HG03378 (cell line): ENCODE results near the gene TPK1.
A peak's percentile ranks its signal among the peaks of the same experiment; 100 is the strongest.
"Not testable (repeated sequence)": the region's sequence is repeated elsewhere in the genome, so short reads cannot be mapped to it uniquely, and the experiment has no call there.

Experiments
- ATAC-seq: cut with Tn5 transposase; IDR thresholded peaks from one replicate; pipeline ENCODE4 v1.9.1; 2021; ENCODE audit warnings: mild to moderate bottlenecking, moderate library complexity; ENCODE audit not compliant: unreplicated experiment

Gene TPK1

DNA sequence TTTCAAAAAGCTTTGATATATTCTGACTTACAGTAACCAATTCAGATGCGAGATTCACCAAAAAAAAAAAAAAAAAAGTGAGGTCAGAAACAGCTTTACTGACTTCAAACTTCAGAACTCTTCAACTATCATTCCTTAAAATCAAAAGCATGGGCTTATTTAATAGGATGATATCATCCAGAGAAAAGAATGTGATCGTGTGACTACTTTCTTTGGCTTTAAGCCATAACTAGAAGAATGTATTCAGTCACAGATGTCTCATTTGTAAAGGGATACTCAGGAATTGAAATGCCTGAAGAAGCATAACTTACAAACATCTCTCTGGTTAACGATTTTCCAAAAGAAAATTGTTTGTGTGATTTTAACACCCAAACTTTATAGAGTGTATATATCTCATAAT is 11.5 kb downstream of the TPK1 start:
- ATAC-seq = no peak

GRCh38 chr7:144822223-144822622 is 13.6 kb downstream of the TPK1 start:
- no peak for ATAC-seq

DNA sequence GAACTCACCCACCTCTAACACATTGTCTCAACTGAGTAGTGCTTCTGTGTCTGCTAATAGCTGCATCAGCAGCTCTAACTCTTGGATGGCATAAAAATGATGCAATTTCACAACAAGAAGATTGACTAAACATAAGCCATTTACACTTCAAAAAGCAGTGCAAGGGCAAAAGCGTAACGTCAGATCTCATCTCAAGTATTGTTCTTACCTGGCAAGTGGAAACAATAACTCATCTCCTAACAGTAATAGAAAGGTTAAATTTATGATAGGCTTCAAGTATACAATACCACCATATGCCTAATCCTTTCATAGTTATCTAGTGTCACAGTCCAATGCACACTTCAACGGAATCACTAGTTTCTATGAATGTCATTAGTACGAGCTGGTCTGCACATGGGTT is 14.8 kb downstream of the TPK1 start:
- ATAC-seq = peak; percentile 66

DNA sequence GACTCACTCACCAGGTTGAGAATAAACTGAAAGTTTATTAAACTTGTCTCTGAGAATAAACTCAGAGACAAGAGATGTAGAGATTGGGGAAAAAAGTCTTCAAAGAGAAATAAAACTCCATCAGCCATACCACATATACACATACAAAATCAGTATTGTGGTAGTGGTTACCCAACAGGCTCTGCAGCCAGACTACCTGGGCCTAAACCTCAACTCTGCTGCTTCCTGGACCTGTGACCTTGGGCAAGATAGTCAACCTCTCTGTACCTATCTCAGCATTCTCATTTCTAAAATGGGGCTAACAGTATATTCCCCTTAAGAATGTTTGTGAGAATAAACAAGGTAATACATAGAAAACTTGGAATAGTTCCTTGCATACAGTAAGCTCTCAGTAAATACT is 15.3 kb downstream of the TPK1 start:
- ATAC-seq = no peak

GRCh38 chr7:144819566-144819965 is 16.3 kb downstream of the TPK1 start:
- no peak for ATAC-seq

DNA sequence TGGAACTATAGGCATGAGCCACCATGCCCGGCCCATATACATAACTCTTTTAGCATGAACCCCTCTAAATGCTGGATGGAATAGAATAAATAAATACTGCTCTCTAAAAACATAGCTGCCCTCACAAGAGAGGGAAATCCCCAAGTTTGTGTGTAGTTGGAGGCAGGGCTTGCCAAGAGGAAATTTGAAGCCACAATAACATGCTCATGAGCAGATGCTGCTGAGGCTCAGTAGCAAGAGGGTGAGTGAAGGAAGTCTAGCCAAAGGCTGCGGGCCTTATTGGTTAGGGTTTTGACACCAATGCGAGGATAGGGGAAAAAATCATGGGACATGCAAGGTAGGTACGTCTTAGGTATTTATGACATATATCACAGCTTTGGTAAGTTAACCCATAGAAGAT is 17.3 kb downstream of the TPK1 start:
- peak; percentile 75 for ATAC-seq

DNA sequence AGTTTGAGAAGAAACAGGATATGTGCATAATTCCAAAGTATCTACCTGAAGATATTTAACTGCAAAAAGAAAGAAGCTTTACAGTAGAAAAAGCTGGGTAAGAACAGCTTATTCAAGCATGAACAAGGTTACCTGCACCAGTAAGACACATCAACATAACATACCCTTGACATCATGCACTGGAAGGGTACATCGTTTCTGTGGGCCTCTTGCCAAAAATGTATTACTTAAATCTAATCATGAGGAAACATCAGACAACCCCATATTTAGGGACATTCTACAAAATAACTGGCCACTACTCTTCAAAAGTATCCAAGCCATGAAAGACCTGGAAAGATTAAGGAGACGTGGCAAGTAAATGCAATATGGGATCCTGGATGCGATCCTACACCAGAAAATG is 18.9 kb downstream of the TPK1 start:
- ATAC-seq = no peak

- ATAC-seq = no peak
These were observed 21.6 kb downstream of the TPK1 start for GRCh38 chr7:144814299-144814698.

- peak; percentile 95 for ATAC-seq
These were observed 23.2 kb downstream of the TPK1 start for GRCh38 chr7:144812379-144813283.

GRCh38 chr7:144805627-144806239 is 30.1 kb downstream of the TPK1 start:
- no peak for ATAC-seq

- ATAC-seq = not testable (repeated sequence)
These were observed 35.0 kb downstream of the TPK1 start for GRCh38 chr7:144800678-144801436.

DNA sequence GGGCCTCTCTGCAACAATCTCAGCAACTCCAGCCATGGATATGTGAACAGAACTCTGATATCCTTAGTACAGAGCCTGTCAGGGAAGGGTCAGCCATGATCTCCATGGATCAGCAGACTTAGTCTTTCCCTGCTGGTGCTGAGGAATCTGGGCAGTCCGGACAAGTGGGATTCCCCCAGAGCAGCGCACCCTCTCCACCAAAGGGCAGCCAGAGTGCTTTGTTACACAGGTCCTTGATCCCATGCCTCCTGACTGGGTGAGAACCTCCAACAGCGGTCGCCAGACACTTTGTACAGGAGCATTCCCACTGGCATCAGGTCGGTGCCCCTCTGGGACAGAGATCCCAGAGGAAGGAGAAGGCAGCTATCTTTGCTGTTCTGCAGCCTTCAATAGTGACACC is 38.9 kb downstream of the TPK1 start:
- no peak for ATAC-seq

- no peak for ATAC-seq
These were observed 43.8 kb downstream of the TPK1 start for GRCh38 chr7:144792050-144792449.

- no peak for ATAC-seq
These were observed 44.4 kb downstream of the TPK1 start for GRCh38 chr7:144791488-144791887.

GRCh38 chr7:144787127-144787526 is 48.7 kb downstream of the TPK1 start:
- ATAC-seq = no peak

DNA sequence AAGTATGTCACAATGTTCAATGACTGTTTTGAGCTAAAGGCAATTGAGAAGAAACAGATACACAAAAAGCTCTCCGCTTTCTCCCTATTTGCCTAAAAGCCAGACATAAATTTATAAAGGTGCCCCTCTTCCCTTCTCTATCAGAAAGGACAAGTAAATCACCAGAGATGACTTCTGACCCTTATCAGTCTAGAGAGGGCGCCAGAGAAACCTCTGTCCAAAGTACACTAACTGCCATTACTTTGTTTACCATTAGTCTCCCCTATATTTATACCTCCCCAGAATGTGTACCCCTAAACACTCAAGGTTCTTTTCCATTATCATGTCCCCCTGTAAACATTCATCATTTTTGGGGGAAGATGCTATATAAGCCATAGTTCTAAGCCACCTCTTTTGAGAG is 49.3 kb downstream of the TPK1 start:
- ATAC-seq = peak; percentile 70

DNA sequence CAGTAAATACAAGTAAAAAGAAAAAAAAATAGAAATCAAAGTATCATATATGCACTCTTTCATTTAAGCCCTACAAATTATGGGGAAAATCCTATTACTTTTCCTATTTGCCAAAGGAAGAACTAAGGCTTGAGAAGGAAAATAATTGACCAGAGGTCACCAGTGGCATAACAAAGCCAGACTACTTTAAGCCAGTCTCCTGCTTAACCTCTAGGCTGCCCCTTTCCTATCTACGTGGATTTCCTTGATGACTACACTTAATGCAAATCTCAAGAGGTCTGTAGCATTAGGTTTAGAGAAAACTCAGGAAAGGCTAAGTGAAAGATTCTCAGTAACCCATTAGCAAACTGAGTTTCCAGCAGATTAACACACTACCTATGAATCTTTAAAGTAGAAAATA is 49.8 kb downstream of the TPK1 start:
- peak; percentile 20 for ATAC-seq

DNA sequence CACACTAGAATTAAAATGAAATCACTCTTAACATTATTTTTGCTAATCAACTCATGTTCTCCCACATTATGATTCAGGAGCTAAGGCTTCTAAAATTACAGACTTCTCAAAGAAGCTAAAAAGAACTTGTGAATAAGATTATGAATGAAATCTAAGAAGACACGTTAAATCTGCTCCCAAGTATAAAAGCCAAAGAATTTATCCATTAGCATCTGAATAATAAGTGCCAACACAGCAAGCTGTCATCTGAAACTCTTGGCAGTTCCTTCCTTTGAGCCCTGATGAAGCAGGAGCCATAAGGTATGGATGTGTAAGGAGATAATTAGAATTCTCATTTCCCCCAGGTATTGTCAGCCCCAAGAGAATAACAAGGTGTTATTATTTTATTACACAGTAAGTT is 50.3 kb downstream of the TPK1 start:
- no peak for ATAC-seq

DNA sequence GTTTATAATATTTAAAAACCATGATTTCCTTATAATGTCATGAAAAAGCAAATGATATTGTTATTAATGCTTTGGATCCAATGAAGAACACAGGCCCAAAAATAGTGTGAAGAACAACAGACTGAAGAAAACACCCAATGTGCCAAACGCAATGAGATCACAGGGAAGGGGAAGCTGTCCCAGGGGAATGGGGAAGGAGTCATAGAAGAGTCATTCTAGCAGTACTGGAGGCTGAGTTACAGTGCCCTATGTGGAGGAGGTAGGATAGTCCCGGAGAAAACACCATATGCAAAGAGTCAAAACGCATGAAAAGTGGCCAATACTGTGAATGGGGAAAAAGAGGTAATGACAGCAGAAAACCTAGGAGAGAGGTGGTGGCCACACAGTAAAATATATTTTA is 50.9 kb downstream of the TPK1 start:
- no peak for ATAC-seq

DNA sequence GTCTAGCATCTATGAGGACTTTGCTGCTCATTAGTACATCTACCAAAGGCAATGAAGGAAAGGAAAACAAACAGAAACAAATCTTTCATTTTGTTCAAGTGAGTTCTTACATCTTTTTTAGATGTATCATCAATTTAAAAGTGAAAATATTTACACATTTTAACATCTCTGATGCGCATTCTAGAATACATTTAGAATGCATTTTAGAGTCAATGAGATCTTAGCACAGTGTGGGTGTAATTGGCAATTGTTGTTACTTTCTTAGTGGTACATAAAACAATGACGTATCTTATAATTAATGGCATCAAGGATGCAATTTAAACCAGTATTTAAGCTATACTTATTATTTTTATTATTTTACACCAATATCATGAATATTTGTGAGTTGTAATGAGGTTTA is 51.4 kb downstream of the TPK1 start:
- ATAC-seq = no peak

GRCh38 chr7:144782883-144783282 is 53.0 kb downstream of the TPK1 start:
- ATAC-seq = no peak
